Breast epithelium (tissue), 4 donors: ENCODE results near the gene GNG8. TPM values are rescaled to one million over a fixed set of nuclear protein-coding genes. Genes with fewer than 3 reads are reported as not detected.

Source experiments
- DNase-seq, 2 donors: peaks; one replicate each; pipeline ENCODE4 v3.0.0-alpha.2; 2019; ENCODE audit warnings: low spot score in 2 of 2
- H3K27ac ChIP-seq, 2 donors: fragments of 200-600 bp; sonication (generic) in 1 of 2; one replicate each; pipeline ENCODE4 v1.5.1; 2016 to 2019; ENCODE audit warnings: mild to moderate bottlenecking in 1 of 2
- H3K27me3 ChIP-seq, 2 donors: fragments of 200-600 bp; sonication (generic) in 1 of 2; one replicate each; pipeline versions ENCODE4 v1.5.1 to v1.6.0; 2017 to 2019; ENCODE audit warnings: control low read depth in 1 of 2, mild to moderate bottlenecking in 1 of 2
- H3K36me3 ChIP-seq: fragments of 200-600 bp; one replicate; pipeline ENCODE4 v1.5.1; 2019
- H3K4me1 ChIP-seq, 2 donors: fragments of 200-600 bp; sonication (generic); one replicate each; pipeline ENCODE4 v1.5.1; 2016 to 2019; ENCODE audit warnings: control low read depth in 1 of 2
- H3K4me3 ChIP-seq, 3 donors: fragments of 200-600 bp; sonication (generic); 1 replicate in 2 of 3; 2 replicates in 1 of 3; pipeline ENCODE4 v1.5.1; 2016 to 2019; ENCODE audit warnings: mild to moderate bottlenecking in 3 of 3, moderate library complexity in 2 of 3
- H3K9me3 ChIP-seq, 2 donors: fragments of 200-600 bp; sonication (generic) in 1 of 2; one replicate each; pipeline ENCODE4 v1.5.1; 2016 to 2019; ENCODE audit warnings: control low read depth in 1 of 2
- CTCF ChIP-seq, 3 donors: fragments of 450-650 bp; IDR thresholded peaks; one replicate each; pipeline ENCODE4 v1.5.1; 2016 to 2017; ENCODE audit warnings: antibody characterized with exemption in 3 of 3, mild to moderate bottlenecking in 3 of 3, moderate library complexity in 3 of 3
- POLR2A ChIP-seq: fragments of 450-650 bp; IDR thresholded peaks from one replicate; pipeline ENCODE4 v1.6.1; 2016; ENCODE audit warnings: antibody characterized with exemption, mild to moderate bottlenecking, moderate library complexity
- POLR2AphosphoS5 ChIP-seq, 3 donors: sonication (generic); formaldehyde crosslinking; IDR thresholded peaks; one replicate each; pipeline ENCODE4 v1.6.1; 2017; ENCODE audit warnings: antibody characterized with exemption in 3 of 3
- intact Hi-C: fragments of 100-400 bp; cut with DNase I; formaldehyde crosslinking; loops from one replicate; pipeline ENCODE4 v1.15.1; 2023; ENCODE audit warnings: low total_unique reads
- total RNA-seq, 3 donors: library from RNA; depleted of rRNA; stranded (reverse); fragments of >200 nt; gene quantifications; one replicate each; pipeline ENCODE4 v1.1.0, GENCODE V29; 2016

GNG8 gene
- total RNA-seq, 3 donors from 2014 or later = not detected

DNA sequence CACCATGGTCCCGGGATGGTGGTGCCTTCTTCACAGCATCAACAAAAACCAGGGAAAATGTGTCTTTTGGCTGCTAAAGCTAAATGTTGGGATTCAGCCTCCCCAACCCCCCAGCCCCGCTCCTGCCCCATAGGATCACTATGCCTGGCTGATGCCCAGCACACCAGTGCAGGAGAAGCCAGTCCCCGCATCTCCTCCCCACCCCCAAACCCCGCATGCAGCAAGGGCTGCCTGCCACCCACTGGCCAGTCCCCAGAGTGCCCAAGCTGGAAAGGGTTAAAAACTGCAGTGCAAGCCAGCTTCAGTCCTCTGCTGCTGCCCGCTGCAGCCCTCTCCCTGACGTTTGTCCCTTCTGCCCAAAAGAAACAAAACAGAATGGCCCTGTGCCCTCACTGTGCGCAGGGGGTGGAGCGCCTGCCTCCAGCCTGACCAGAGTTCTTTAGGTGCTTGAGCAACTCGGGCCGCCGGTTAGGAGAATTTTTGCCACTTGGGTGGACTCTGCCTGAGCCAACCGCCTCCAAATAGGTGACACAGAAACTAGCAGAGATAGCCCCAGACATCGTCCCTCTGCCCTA is 31.1 kb downstream of the GNG8 start:
- H3K27ac ChIP-seq = peak overlapping the region in 1 of 2 donors; percentile 59
- no peak overlapping the region for H3K4me3 ChIP-seq
- no peak for DNase-seq
- no peak for TF ChIP-seq POLR2A
- TF ChIP-seq POLR2AphosphoS5 (IDR thresholded peaks at IDR 0.05) = no peak
- TF ChIP-seq CTCF (IDR thresholded peaks at IDR 0.05) = no peak
- no peaks in the 10 kb centered on the region for H3K27me3 ChIP-seq
- H3K36me3 ChIP-seq = no peaks in the 10 kb centered on the region
- H3K9me3 ChIP-seq = no peaks in the 10 kb centered on the region
- intact Hi-C loops = no loop called here
- peaks cover 7 to 20% of the 10 kb centered on the region in 2 donors for H3K4me1 ChIP-seq

DNA sequence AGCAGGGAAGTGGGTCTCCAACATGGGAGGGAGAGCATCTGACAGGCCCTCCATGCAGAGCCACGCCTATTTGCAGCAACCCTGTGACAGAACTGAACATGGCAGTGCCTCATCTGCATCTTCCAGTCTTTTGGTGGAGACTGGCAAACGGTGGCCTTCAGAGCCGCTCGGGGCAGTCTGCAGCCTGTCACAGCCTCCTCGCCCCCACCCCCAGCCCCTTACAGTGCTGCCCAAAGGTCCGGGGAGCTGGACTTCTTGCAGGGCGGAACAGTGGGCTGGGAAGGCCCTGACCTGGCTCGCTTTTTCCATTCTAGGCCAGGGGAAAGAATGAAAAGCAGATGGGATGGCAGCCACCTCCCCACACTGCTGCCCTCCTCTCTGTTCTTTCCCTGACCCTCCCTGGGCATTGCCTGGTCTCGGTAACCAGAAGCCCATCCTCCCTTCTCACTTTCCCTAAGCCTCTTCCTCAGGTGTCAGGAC is 32.2 kb downstream of the GNG8 start:
- H3K27me3 ChIP-seq = no peaks in the 10 kb centered on the region
- intact Hi-C loops = no loop called here
- H3K36me3 ChIP-seq = no peaks in the 10 kb centered on the region
- DNase-seq = no peak
- TF ChIP-seq CTCF (IDR thresholded peaks at IDR 0.05) (no peak), POLR2A (no peak), POLR2AphosphoS5 (IDR thresholded peaks at IDR 0.05) (no peak)
- H3K27ac ChIP-seq = peak overlapping the region in 1 of 2 donors; percentile 96
- no peak overlapping the region for H3K4me3 ChIP-seq
- H3K9me3 ChIP-seq = peaks cover 0 to 4% of the 10 kb centered on the region in 2 donors
- H3K4me1 ChIP-seq = peaks cover 7 to 20% of the 10 kb centered on the region in 2 donors

GRCh38 chr19:46603195-46603637 is 32.8 kb downstream of the GNG8 start:
- intact Hi-C loops = no loop called here
- peak in 1 of 2 donors; percentile 18 for DNase-seq
- Histone ChIP-seq H3K9me3 (peaks cover 0 to 4% of the 10 kb centered on the region in 2 donors), H3K4me3 (peak overlapping the region; percentile 96 to 100 (median 98)), H3K27ac (peak overlapping the region; percentile 43 to 96), H3K36me3 (no peaks in the 10 kb centered on the region), H3K4me1 (peaks cover 7 to 20% of the 10 kb centered on the region in 2 donors), H3K27me3 (no peaks in the 10 kb centered on the region)
- TF ChIP-seq POLR2A (no peak), CTCF (IDR thresholded peaks at IDR 0.05) (no peak), POLR2AphosphoS5 (IDR thresholded peaks at IDR 0.05) (no peak)

DNA sequence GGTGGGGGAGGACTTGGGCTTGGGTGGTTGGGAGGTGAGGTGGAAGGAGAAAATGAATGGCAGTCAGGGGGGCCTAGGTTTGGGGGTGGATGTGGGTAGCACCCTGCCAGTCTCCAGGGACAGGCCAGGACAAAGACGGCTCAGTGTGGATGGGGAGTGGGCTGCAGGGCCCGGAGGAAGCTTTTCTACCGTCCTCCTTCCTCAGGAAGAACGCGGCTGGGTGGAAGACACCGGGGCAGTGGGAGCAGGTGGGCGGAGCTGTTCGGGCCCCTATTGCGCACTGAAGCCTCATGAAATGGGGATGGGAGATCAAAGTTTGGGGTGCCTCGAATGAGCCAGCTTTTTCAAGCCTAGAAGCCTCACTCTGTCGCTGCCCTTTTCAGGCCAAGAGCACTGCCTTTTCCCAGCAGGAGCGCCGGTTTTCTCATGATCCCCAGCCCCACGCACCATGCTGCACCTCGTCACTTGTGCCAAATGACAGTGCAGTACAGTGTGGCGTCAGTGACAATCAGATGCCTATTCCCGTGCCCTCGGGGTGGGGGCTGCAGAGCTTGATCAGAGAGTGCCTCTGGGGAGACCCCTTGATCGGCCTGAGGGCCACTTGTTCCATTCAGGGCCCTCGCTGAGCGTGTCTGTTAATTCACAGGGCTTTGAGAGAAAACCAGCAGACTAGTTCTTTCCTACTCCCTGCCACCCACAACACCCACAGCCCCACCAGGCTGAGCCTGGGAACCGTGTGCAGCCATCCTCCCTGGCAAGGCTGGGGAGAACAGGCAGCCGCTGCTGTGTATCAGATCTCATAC is 33.4 kb downstream of the GNG8 start:
- intact Hi-C loops = no loop called here
- Histone ChIP-seq H3K4me3 (peak overlapping the region; percentile 96 to 100 (median 98)), H3K27me3 (no peaks in the 10 kb centered on the region), H3K27ac (peak overlapping the region; percentile 43 to 96), H3K36me3 (no peaks in the 10 kb centered on the region), H3K9me3 (peaks cover 0 to 4% of the 10 kb centered on the region in 2 donors), H3K4me1 (peaks cover 7 to 20% of the 10 kb centered on the region in 2 donors)
- peak in 1 of 2 donors; percentile 17 for DNase-seq
- no peak for TF ChIP-seq POLR2A
- TF ChIP-seq POLR2AphosphoS5 (IDR thresholded peaks at IDR 0.05) = no peak
- no peak for TF ChIP-seq CTCF (IDR thresholded peaks at IDR 0.05)
